Subcutaneous abdominal adipose tissue (tissue), 5 donors: Measurements from ENCODE around the gene ANO1.

Experiments
- H3K27ac ChIP-seq: one replicate; pipeline ENCODE4 v1.7.0; 2013; ENCODE audit warnings: low read depth, mild to moderate bottlenecking, inconsistent platforms, low read length, moderate library complexity
- H3K27me3 ChIP-seq, 5 donors: one replicate each; pipeline ENCODE4 v1.7.0; 2013; ENCODE audit warnings: low read length in 5 of 5, inconsistent platforms in 1 of 5; ENCODE audit not compliant: control insufficient read depth in 5 of 5, insufficient read depth in 4 of 5
- H3K36me3 ChIP-seq, 5 donors: one replicate each; pipeline ENCODE4 v1.7.0; 2013; ENCODE audit warnings: low read length in 5 of 5; ENCODE audit not compliant: control insufficient read depth in 5 of 5, insufficient read depth in 5 of 5
- H3K4me1 ChIP-seq, 5 donors: one replicate each; pipeline ENCODE4 v1.7.0; 2013; ENCODE audit warnings: low read length in 5 of 5, mild to moderate bottlenecking in 3 of 5, moderate library complexity in 1 of 5; ENCODE audit not compliant: control insufficient read depth in 5 of 5, insufficient read depth in 5 of 5
- H3K4me3 ChIP-seq, 5 donors: one replicate each; pipeline ENCODE4 v1.7.0; 2013; ENCODE audit warnings: low read length in 5 of 5, low read depth in 1 of 5
- H3K9ac ChIP-seq, 5 donors: one replicate each; pipeline ENCODE4 v1.7.0; 2013; ENCODE audit warnings: low read length in 5 of 5, mild to moderate bottlenecking in 4 of 5, moderate library complexity in 3 of 5
- H3K9me3 ChIP-seq, 5 donors: one replicate each; pipeline ENCODE4 v1.7.0; 2013; ENCODE audit warnings: low read length in 5 of 5; ENCODE audit not compliant: control insufficient read depth in 5 of 5
- donor health status: healthy.
- donor health status: healthy.
- donor health status: healthy.
- donor health status: healthy.
- donor health status: healthy.

Gene ANO1

DNA sequence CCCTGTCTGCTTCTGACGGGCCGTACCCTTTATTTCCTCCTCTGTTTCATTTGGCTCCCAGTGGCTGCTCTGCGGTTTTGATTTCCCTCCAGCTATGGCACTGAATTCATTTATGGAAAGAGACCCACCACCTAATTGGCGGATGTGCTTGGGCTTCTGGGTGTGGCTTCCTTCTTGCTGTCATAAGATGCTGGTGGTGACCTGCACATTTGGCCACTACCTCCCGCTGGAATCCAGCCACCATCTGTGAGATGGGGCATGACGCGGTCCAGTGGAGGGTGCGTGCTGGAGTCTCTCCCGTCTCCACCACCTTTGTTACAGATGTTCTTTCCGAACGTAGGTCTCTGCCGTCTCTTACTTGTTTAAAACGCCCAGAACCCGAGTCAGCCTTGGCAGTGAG, 77.3 kb downstream of the ANO1 start:
- no peak overlapping the region for H3K4me3 ChIP-seq

DNA sequence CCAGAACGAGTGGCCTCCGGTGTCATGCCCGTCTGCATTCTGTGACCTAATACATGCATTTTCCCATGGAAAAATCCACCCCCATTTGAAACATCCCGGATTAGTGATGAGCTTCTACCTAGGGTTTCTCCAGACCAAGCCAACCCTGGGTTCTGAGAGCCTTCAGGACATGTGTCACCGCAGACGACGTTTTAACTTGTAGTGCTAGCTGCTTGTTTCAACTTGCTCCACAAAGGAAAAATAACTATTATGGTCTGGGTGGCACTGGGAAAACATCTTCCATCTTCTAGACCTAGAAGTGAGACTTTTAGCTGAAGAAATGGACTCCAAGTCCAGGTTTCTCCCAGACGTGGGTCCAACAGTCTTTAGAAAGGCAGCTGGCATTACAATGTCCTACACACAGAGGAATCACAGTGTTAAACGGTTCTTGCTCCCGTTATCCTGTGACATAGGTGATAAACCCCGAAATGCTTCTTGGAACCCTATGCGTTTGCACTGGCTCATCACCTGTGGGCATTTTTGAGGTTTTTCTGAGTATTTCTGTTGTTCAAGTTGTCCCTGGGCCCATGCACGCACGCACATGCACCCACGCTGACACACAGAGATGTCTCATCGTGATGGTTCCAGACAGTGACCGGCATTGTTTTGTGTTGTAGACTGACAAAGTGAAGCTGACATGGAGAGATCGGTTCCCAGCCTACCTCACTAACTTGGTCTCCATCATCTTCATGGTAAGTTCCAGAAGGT, 78.3 kb downstream of the ANO1 start:
- Histone ChIP-seq H3K9me3 (peaks cover 0 to 5% (median 3%) of the 10 kb centered on the region in 5 donors), H3K36me3 (peaks cover 0 to 7% (median 0%) of the 10 kb centered on the region in 5 donors), H3K4me3 (no peak overlapping the region), H3K27ac (no peak overlapping the region), H3K9ac (no peak overlapping the region), H3K4me1 (no peaks in the 10 kb centered on the region), H3K27me3 (peaks cover 0 to 14% (median 3%) of the 10 kb centered on the region in 5 donors)

More for the DNA sequence above, 77.3 kb downstream of the ANO1 start:
- H3K9me3 ChIP-seq, result peaks cover 0 to 5% (median 3%) of the 10 kb centered on the region in 5 donors
- H3K9ac ChIP-seq, result no peak overlapping the region
- H3K36me3 ChIP-seq, result peaks cover 0 to 7% (median 0%) of the 10 kb centered on the region in 5 donors
- no peaks in the 10 kb centered on the region for H3K4me1 ChIP-seq
- H3K27me3 ChIP-seq, result peaks cover 0 to 9% (median 5%) of the 10 kb centered on the region in 5 donors
- H3K27ac ChIP-seq, result no peak overlapping the region

GRCh38 chr11:70158201-70158600, 80.1 kb downstream of the ANO1 start:
- no peak overlapping the region for H3K9ac ChIP-seq
- no peaks in the 10 kb centered on the region for H3K4me1 ChIP-seq
- no peak overlapping the region for H3K27ac ChIP-seq
- H3K9me3 ChIP-seq, result peaks cover 0 to 5% (median 3%) of the 10 kb centered on the region in 5 donors
- peaks cover 0 to 17% (median 3%) of the 10 kb centered on the region in 5 donors for H3K27me3 ChIP-seq
- no peak overlapping the region for H3K4me3 ChIP-seq
- H3K36me3 ChIP-seq, result peaks cover 0 to 3% (median 0%) of the 10 kb centered on the region in 5 donors

GRCh38 chr11:70158757-70159389, 80.8 kb downstream of the ANO1 start:
- H3K4me3 ChIP-seq, result no peak overlapping the region
- peaks cover 0 to 3% (median 0%) of the 10 kb centered on the region in 5 donors for H3K36me3 ChIP-seq
- H3K9me3 ChIP-seq, result peaks cover 0 to 5% (median 3%) of the 10 kb centered on the region in 5 donors
- H3K27me3 ChIP-seq, result peaks cover 0 to 17% (median 3%) of the 10 kb centered on the region in 5 donors
- no peak overlapping the region for H3K9ac ChIP-seq
- no peak overlapping the region for H3K27ac ChIP-seq
- H3K4me1 ChIP-seq, result no peaks in the 10 kb centered on the region

DNA sequence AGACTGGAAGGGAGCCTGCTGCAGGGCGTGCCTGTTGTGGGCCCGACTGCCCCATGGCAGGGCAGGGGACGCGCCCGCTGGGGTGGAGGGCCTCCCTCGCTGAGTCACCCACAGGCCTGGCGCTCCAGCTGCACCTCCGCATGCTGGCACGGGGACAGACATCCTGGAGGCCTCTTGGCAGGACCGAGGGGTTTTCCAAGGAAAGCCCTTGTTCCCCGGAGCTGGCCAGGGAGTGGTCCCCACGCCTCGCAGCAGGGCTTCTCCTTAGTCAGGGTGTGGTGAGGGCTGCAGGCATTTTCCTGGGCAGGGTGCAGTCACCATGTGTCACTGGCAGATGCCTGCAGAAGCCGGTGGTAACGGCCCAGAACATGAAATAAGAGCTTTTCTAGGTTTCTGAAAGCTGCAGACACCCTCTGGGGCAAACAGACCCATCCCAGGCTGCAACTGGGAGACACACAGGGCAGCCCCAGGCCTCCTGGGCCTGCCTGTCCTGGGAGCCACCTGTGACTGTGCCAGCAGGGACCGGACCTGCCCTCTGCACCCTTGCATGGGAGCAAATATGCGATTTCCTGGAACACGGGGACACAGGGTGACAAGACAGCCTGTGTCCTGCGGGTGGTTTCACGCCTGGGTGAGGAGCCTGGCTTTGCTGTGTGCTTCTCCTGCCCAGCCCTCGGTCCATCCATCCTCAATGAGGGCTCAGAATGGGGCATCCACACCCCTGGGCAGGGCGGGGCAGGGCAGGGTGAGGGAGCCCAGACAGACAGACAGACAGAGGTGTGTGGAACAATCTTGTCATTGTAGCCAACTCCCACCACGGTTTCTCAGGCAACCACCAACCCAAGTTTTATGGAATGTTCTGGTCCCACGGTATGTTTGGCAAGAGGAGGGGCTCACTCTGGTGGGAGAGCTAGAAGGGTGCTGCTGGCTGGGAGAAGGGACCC, 81.8 kb downstream of the ANO1 start:
- Histone ChIP-seq H3K27me3 (peaks cover 0 to 17% (median 3%) of the 10 kb centered on the region in 5 donors), H3K9me3 (peaks cover 0 to 5% (median 3%) of the 10 kb centered on the region in 5 donors), H3K27ac (no peak overlapping the region), H3K36me3 (peaks cover 0 to 3% (median 0%) of the 10 kb centered on the region in 5 donors), H3K9ac (no peak overlapping the region), H3K4me3 (no peak overlapping the region), H3K4me1 (no peaks in the 10 kb centered on the region)

DNA sequence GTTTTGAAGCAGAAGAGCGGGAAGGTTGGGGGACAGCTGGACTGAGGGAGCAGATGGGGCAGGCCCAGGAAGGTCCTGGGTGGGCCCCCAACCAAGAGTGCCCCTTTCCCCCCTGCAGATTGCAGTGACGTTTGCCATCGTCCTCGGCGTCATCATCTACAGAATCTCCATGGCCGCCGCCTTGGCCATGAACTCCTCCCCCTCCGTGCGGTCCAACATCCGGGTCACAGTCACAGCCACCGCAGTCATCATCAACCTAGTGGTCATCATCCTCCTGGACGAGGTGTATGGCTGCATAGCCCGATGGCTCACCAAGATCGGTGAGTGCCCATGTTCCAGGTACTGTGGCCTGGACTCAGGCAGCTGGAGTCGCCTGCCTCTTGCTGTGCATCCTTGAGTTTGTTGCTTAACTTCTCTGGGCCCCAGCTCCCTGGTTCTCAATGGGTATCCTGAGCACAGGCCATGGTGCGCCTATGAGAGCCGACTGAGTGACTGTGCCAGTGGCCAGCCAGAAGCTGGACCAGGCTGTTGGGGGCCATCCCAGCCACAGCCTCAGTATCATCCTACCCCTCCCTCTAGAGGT, 83.0 kb downstream of the ANO1 start:
- Histone ChIP-seq H3K27ac (no peak overlapping the region), H3K9me3 (peaks cover 0 to 5% (median 3%) of the 10 kb centered on the region in 5 donors), H3K27me3 (peaks cover 0 to 15% (median 3%) of the 10 kb centered on the region in 5 donors), H3K9ac (no peak overlapping the region), H3K4me1 (no peaks in the 10 kb centered on the region), H3K36me3 (peaks cover 0 to 3% (median 0%) of the 10 kb centered on the region in 5 donors), H3K4me3 (no peak overlapping the region)

- peaks cover 5 to 26% (median 15%) of the 10 kb centered on the region in 5 donors for H3K27me3 ChIP-seq
- H3K4me1 ChIP-seq, result no peaks in the 10 kb centered on the region
- H3K4me3 ChIP-seq, result no peak overlapping the region
- H3K9me3 ChIP-seq, result no peaks in the 10 kb centered on the region
- no peak overlapping the region for H3K27ac ChIP-seq
- H3K36me3 ChIP-seq, result peaks cover 0 to 8% (median 0%) of the 10 kb centered on the region in 5 donors
- no peak overlapping the region for H3K9ac ChIP-seq
Measured at GRCh38 chr11:70164705-70165104, 86.6 kb downstream of the ANO1 start.

- H3K9me3 ChIP-seq, result no peaks in the 10 kb centered on the region
- H3K4me1 ChIP-seq, result no peaks in the 10 kb centered on the region
- no peak overlapping the region for H3K9ac ChIP-seq
- H3K27ac ChIP-seq, result no peak overlapping the region
- peaks cover 0 to 8% (median 0%) of the 10 kb centered on the region in 5 donors for H3K36me3 ChIP-seq
- H3K4me3 ChIP-seq, result no peak overlapping the region
- peaks cover 5 to 16% (median 15%) of the 10 kb centered on the region in 5 donors for H3K27me3 ChIP-seq
Measured at GRCh38 chr11:70167120-70167519, 89.0 kb downstream of the ANO1 start.

DNA sequence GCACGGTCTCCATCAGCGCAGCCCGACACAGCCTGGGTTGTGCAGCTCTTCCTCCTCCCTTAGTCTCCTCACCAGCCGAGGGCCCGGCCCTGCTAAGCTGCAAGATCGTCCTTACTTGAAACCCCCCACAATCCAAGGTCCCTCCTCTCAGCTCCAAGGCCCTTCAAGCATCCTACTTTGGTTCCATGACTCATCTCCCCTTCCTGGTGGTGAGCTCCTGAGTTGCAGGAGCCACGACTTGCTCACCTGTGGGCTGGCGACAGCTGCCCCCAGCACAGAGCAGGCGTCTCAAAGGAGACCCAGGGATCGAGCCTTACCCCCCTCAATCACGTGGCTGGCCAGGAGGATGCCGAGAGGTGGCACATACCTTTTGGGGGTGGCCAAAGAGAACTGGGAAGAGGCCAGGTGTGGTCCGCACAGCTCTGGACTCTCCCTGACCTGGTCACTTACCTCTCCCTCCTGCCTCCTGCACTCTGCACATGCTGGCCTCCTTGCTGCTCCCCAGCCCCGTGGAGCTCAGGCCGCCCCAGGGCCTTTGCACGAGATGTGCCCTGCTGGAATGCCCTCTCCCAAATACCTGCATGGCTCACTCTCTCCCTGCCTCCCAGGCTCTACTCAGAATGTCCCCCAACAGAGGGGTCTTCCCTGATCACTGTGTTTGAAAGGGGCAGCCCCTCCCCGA, 89.7 kb downstream of the ANO1 start:
- Histone ChIP-seq H3K9me3 (no peaks in the 10 kb centered on the region), H3K4me3 (no peak overlapping the region), H3K27ac (no peak overlapping the region), H3K9ac (no peak overlapping the region), H3K4me1 (no peaks in the 10 kb centered on the region), H3K27me3 (peaks cover 5 to 15% (median 13%) of the 10 kb centered on the region in 5 donors), H3K36me3 (peaks cover 0 to 8% (median 0%) of the 10 kb centered on the region in 5 donors)
